K562 (cell line): ENCODE results near the gene RGS4. TPM values are rescaled to one million over a fixed set of nuclear protein-coding genes. Genes with fewer than 3 reads are reported as not detected.

Experiments used
- HMBOX1 ChIP-seq: sonication (generic); IDR thresholded peaks from 2 replicates; pipeline ENCODE4 v1.6.1; 2016
- MTA3 ChIP-seq: fragments of 450-650 bp; formaldehyde crosslinking; IDR thresholded peaks from 2 replicates; pipeline ENCODE4 v1.6.1; 2017; ENCODE audit warnings: mild to moderate bottlenecking, borderline replicate concordance
- NCOA1 ChIP-seq: fragments of 450-650 bp; IDR thresholded peaks from 2 replicates; pipeline ENCODE4 v1.6.1; 2016; ENCODE audit warnings: low read depth
- SMAD3 ChIP-seq: fragments of 450-650 bp; formaldehyde crosslinking; conservative IDR thresholded peaks from 2 replicates; pipeline ENCODE4 v1.4.0; 2020; ENCODE audit warnings: mild to moderate bottlenecking
- WHSC1 ChIP-seq: IDR thresholded peaks from one replicate; pipeline ENCODE4 v1.6.1; 2012; ENCODE audit warnings: low read length, control low read depth, inconsistent platforms
- polyA plus RNA-seq, 8 experiments: library from polyadenylated mRNA; depleted of rRNA in 4 of 8; stranded (reverse) in 5 of 8; unstranded in 3 of 8; fragments of >200 nt; fragmentation: Nextera tagmentation in 2 of 8; fragmentation: Illumina TruSeq in 1 of 8; extraction: Ambion mirVana in 2 of 8; extraction: Trizol in 1 of 8; gene quantifications; 2 replicates each; pipeline versions ENCODE4 v1.2.1 to v1.2.3, GENCODE V29; 2011 to 2014; ENCODE audit warnings: inconsistent platforms in 1 of 8, missing spikeins in 1 of 8
- total RNA-seq, 7 experiments: library from RNA; depleted of rRNA in 6 of 7; stranded (reverse); fragments of >200 nt in 6 of 7; fragmentation: Illumina TruSeq in 2 of 7; extraction: Trizol in 2 of 7; gene quantifications; 2 replicates each; pipeline versions ENCODE4 v1.2.1 to v1.2.3, GENCODE V29; 2011 to 2021; ENCODE audit warnings: low replicate concordance in 1 of 7

RGS4 gene
- total and polyA plus RNA-seq, 9 of the 15 experiments (the other 6 are each of a cell fraction or from before 2014, with no cell fraction given) = not detected

GRCh38 chr1:163124812-163125211 lies 55.7 kb downstream of the RGS4 start (continued):
- TF ChIP-seq HMBOX1 (no peak), NCOA1 (no peak), SMAD3 (CRISPR knock-in tag) (no peak), MTA3 (no peak), WHSC1 (no peak)

Other genes starting within 250 kb of the RGS4 start
- gene CCDC190, start 208.2 kb upstream of the RGS4 start, total RNA-seq (2014; rRNA removed) = not detected in 2 replicates
- gene CCDC190, start 208.2 kb upstream of the RGS4 start, total RNA-seq (2014; rRNA removed; fragmentation: Illumina TruSeq; extraction: Trizol) = not detected in 2 replicates
- gene CCDC190, start 208.2 kb upstream of the RGS4 start, total RNA-seq (2015; rRNA removed; fragmentation: Illumina TruSeq; extraction: Trizol) = not detected in 2 replicates
- not detected in 2 replicates for gene CCDC190, start 208.2 kb upstream of the RGS4 start, total RNA-seq (2021)
- gene CCDC190, start 208.2 kb upstream of the RGS4 start, polyA plus RNA-seq (2011; rRNA removed) = not detected in 2 replicates
- not detected in 2 replicates for gene CCDC190, start 208.2 kb upstream of the RGS4 start, polyA plus RNA-seq (2014; fragmentation: Illumina TruSeq; extraction: Trizol)
- gene CCDC190, start 208.2 kb upstream of the RGS4 start, polyA plus RNA-seq (2014; fragmentation: Nextera tagmentation; extraction: Ambion mirVana) = not detected
- gene CCDC190, start 208.2 kb upstream of the RGS4 start, polyA plus RNA-seq (2014; rRNA removed) = not detected in 2 replicates
- 2.6 and 2.7 TPM in 2 replicates for gene RGS5, start 133.6 kb downstream of the RGS4 start, total RNA-seq (2014; rRNA removed)
- 2.4 and 4.4 TPM in 2 replicates for gene RGS5, start 133.6 kb downstream of the RGS4 start, total RNA-seq (2014; rRNA removed; fragmentation: Illumina TruSeq; extraction: Trizol)
- gene RGS5, start 133.6 kb downstream of the RGS4 start, total RNA-seq (2015; rRNA removed; fragmentation: Illumina TruSeq; extraction: Trizol) = 1.9 and 2.1 TPM in 2 replicates
- 0.71 and 0.87 TPM in 2 replicates for gene RGS5, start 133.6 kb downstream of the RGS4 start, total RNA-seq (2021)
- gene RGS5, start 133.6 kb downstream of the RGS4 start, polyA plus RNA-seq (2011; rRNA removed) = 2.8 and 3.4 TPM in 2 replicates
- gene RGS5, start 133.6 kb downstream of the RGS4 start, polyA plus RNA-seq (2014; fragmentation: Illumina TruSeq; extraction: Trizol) = 1.4 and 1.7 TPM in 2 replicates
- 1 to 10 TPM; 1.7 to 2.4 TPM for gene RGS5, start 133.6 kb downstream of the RGS4 start, polyA plus RNA-seq (2014; fragmentation: Nextera tagmentation; extraction: Ambion mirVana)
- gene RGS5, start 133.6 kb downstream of the RGS4 start, polyA plus RNA-seq (2014; rRNA removed) = 5.3 and 9.2 TPM in 2 replicates